GM10266 (cell line): ENCODE measurements around the gene DOCK10.

Experiments used
- DNase-seq: peaks from one replicate; pipeline ENCODE4 v3.0.0; 2012; ENCODE audit errors: extremely low spot score
- CTCF ChIP-seq: IDR thresholded peaks from 2 replicates; pipeline ENCODE4 v1.5.1; 2012; ENCODE audit warnings: mild to moderate bottlenecking, low read depth; ENCODE audit not compliant: control insufficient read depth, insufficient read depth; ENCODE audit errors: missing control alignments

Gene DOCK10

GRCh38 chr2:224958462-224958857 is 83.8 kb downstream of the DOCK10 start:
- TF ChIP-seq CTCF: no peak
- DNase-seq: no peak

GRCh38 chr2:224957540-224958461 is 84.5 kb downstream of the DOCK10 start:
- TF ChIP-seq CTCF: no peak
- peak; percentile 53 for DNase-seq

- DNase-seq: no peak
- TF ChIP-seq CTCF: no peak
Observed at GRCh38 chr2:224956706-224957105, 85.6 kb downstream of the DOCK10 start.

- no peak for DNase-seq
- no peak for TF ChIP-seq CTCF
Observed at GRCh38 chr2:224954980-224955379, 87.3 kb downstream of the DOCK10 start.

- DNase-seq: peak; percentile 34
- TF ChIP-seq CTCF: no peak
Observed at GRCh38 chr2:224952936-224953657, 89.2 kb downstream of the DOCK10 start.

- peak; percentile 27 for DNase-seq
- TF ChIP-seq CTCF: no peak
Observed at GRCh38 chr2:224951723-224952481, 90.4 kb downstream of the DOCK10 start.
